ENCODE measurements around the gene ZSCAN5B. TPM values are rescaled to one million over a fixed set of nuclear protein-coding genes. Genes with fewer than 3 reads are reported as not detected.
"Not testable (repeated sequence)": the region's sequence is repeated elsewhere in the genome, so short reads cannot be mapped to it uniquely, and the experiment has no call there.

ZSCAN5B gene
- polyA plus RNA-seq (ENCODE audit: insufficient read length) = not detected

- DNase-seq = not testable (repeated sequence)
Observed at GRCh38 chr19:56197646-56198045, at the start of gene ZSCAN5B. Gene ZSCAN5B (minus strand): TSS chr19:56197783. CDS start chr19:56193052, 4,731 bp downstream.

GRCh38 chr19:56245764-56246163 lies 48.2 kb upstream of the ZSCAN5B start:
- not testable (repeated sequence) for DNase-seq

- DNase-seq = no peak
Observed at GRCh38 chr19:56245121-56245740, 47.6 kb upstream of the ZSCAN5B start.

- DNase-seq = no peak
Observed at GRCh38 chr19:56223481-56223880, 25.9 kb upstream of the ZSCAN5B start.

GRCh38 chr19:56222901-56223300 lies 25.3 kb upstream of the ZSCAN5B start:
- no peak for DNase-seq

- no peak for DNase-seq
Observed at GRCh38 chr19:56221851-56222250, 24.3 kb upstream of the ZSCAN5B start.

GRCh38 chr19:56221442-56221841 lies 23.9 kb upstream of the ZSCAN5B start:
- not testable (repeated sequence) for DNase-seq

GRCh38 chr19:56218961-56219360 lies 21.4 kb upstream of the ZSCAN5B start:
- DNase-seq = no peak

- peak; percentile 8 for DNase-seq
Observed at GRCh38 chr19:56217039-56217949, 19.7 kb upstream of the ZSCAN5B start.

GRCh38 chr19:56211718-56212117 lies 14.1 kb upstream of the ZSCAN5B start:
- DNase-seq = no peak

- DNase-seq = not testable (repeated sequence)
Observed at GRCh38 chr19:56210036-56210435, 12.5 kb upstream of the ZSCAN5B start.

- no peak for DNase-seq
Observed at GRCh38 chr19:56209091-56209490, 11.5 kb upstream of the ZSCAN5B start.

GRCh38 chr19:56207581-56207980 lies 10.0 kb upstream of the ZSCAN5B start:
- DNase-seq = not testable (repeated sequence)

- no peak for DNase-seq
Observed at GRCh38 chr19:56201973-56202372, 4.4 kb upstream of the ZSCAN5B start, which contains the start of gene ZSCAN5C. Gene ZSCAN5C (plus strand): TSS chr19:56202273. CDS start chr19:56205914, 3,641 bp downstream.

GRCh38 chr19:56199687-56200086 lies 2.1 kb upstream of the ZSCAN5B start:
- DNase-seq = no peak

- no peak for DNase-seq
Observed at GRCh38 chr19:56193981-56194640, 3.5 kb downstream of the ZSCAN5B start.

- DNase-seq = no peak
Observed at GRCh38 chr19:56191711-56192110, 5.9 kb downstream of the ZSCAN5B start.

- no peak for DNase-seq
Observed at GRCh38 chr19:56191115-56191514, 6.5 kb downstream of the ZSCAN5B start.

GRCh38 chr19:56189785-56190184 lies 7.8 kb downstream of the ZSCAN5B start:
- no peak for DNase-seq

GRCh38 chr19:56177564-56178243 lies 19.9 kb downstream of the ZSCAN5B start:
- no peak for DNase-seq

GRCh38 chr19:56176881-56177280 lies 20.7 kb downstream of the ZSCAN5B start:
- no peak for DNase-seq

- DNase-seq = not testable (repeated sequence)
Observed at GRCh38 chr19:56176310-56176709, 21.3 kb downstream of the ZSCAN5B start.

Data from hindlimb muscle (tissue), 1 donor.